ENCODE measurements around the gene HAS3.

HAS3 gene

GRCh38 chr16:69094501-69094900 lies 11.0 kb upstream of the HAS3 start:
- DNase-seq = no peak

GRCh38 chr16:69095193-69095592 lies 10.3 kb upstream of the HAS3 start:
- DNase-seq = no peak

GRCh38 chr16:69100071-69100691 lies 5.3 kb upstream of the HAS3 start:
- no peak for DNase-seq

- DNase-seq = no peak
Measured at GRCh38 chr16:69106491-69107315, 1.2 kb downstream of the HAS3 start.

- no peak for DNase-seq
Measured at GRCh38 chr16:69107316-69107962, 2.0 kb downstream of the HAS3 start.

- no peak for DNase-seq
Measured at GRCh38 chr16:69108064-69108904, 2.8 kb downstream of the HAS3 start.

GRCh38 chr16:69108905-69109252 lies 3.4 kb downstream of the HAS3 start:
- no peak for DNase-seq

GRCh38 chr16:69109486-69110270 lies 4.2 kb downstream of the HAS3 start:
- no peak for DNase-seq

GRCh38 chr16:69110406-69110805 lies 5.0 kb downstream of the HAS3 start:
- no peak for DNase-seq

- no peak for DNase-seq
Measured at GRCh38 chr16:69111216-69111875, 5.9 kb downstream of the HAS3 start.

GRCh38 chr16:69111876-69112230 lies 6.4 kb downstream of the HAS3 start:
- no peak for DNase-seq

GRCh38 chr16:69112285-69113129 lies 7.1 kb downstream of the HAS3 start:
- DNase-seq = no peak

GRCh38 chr16:69113216-69113615 lies 7.8 kb downstream of the HAS3 start:
- no peak for DNase-seq

- no peak for DNase-seq
Measured at GRCh38 chr16:69114346-69114975, 9.0 kb downstream of the HAS3 start.

GRCh38 chr16:69114976-69115355 lies 9.5 kb downstream of the HAS3 start:
- DNase-seq = no peak

- DNase-seq = no peak
Measured at GRCh38 chr16:69115361-69115760, 9.9 kb downstream of the HAS3 start.

GRCh38 chr16:69115837-69116236 lies 10.4 kb downstream of the HAS3 start:
- DNase-seq = no peak

- no peak for DNase-seq
Measured at GRCh38 chr16:69116256-69116875, 10.9 kb downstream of the HAS3 start.

- DNase-seq = no peak
Measured at GRCh38 chr16:69116906-69117305, 11.5 kb downstream of the HAS3 start.

- DNase-seq = no peak
Measured at GRCh38 chr16:69118468-69118867, 13.0 kb downstream of the HAS3 start.
